ENCODE results near the gene KRTAP12-1.
"Not testable (repeated sequence)": the region's sequence is repeated elsewhere in the genome, so short reads cannot be mapped to it uniquely, and the experiment has no call there.

KRTAP12-1 gene

GRCh38 chr21:44695184-44695583, 13.2 kb upstream of the KRTAP12-1 start:
- CTCF ChIA-PET = no interaction called here
- H3K27ac ChIP-seq = no peak overlapping the region
- POLR2A ChIA-PET (ENCODE audit: low non-redundant PET) = no interaction called here
- TF ChIP-seq, protein P1, sequence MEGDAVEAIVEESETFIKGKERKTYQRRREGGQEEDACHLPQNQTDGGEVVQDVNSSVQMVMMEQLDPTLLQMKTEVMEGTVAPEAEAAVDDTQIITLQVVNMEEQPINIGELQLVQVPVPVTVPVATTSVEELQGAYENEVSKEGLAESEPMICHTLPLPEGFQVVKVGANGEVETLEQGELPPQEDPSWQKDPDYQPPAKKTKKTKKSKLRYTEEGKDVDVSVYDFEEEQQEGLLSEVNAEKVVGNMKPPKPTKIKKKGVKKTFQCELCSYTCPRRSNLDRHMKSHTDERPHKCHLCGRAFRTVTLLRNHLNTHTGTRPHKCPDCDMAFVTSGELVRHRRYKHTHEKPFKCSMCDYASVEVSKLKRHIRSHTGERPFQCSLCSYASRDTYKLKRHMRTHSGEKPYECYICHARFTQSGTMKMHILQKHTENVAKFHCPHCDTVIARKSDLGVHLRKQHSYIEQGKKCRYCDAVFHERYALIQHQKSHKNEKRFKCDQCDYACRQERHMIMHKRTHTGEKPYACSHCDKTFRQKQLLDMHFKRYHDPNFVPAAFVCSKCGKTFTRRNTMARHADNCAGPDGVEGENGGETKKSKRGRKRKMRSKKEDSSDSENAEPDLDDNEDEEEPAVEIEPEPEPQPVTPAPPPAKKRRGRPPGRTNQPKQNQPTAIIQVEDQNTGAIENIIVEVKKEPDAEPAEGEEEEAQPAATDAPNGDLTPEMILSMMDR (conservative IDR thresholded peaks at IDR 0.05; ENCODE audit: low read depth) = no peak
- DNase-seq (ENCODE audit: low spot score) = no peak

- POLR2A ChIA-PET (ENCODE audit: low non-redundant PET) = no interaction called here
- no peak for DNase-seq (ENCODE audit: low spot score)
Measured at GRCh38 chr21:44694776-44695175, 12.8 kb upstream of the KRTAP12-1 start.

GRCh38 chr21:44692798-44693512, 11.0 kb upstream of the KRTAP12-1 start:
- no peak overlapping the region for H3K27ac ChIP-seq
- DNase-seq (ENCODE audit: low spot score) = no peak
- TF ChIP-seq, protein P1 (conservative IDR thresholded peaks at IDR 0.05; ENCODE audit: low read depth) = no peak
- CTCF ChIA-PET = no interaction called here
- POLR2A ChIA-PET (ENCODE audit: low non-redundant PET) = no interaction called here

More at GRCh38 chr21:44694776-44695175, 12.8 kb upstream of the KRTAP12-1 start:
- CTCF ChIA-PET = no interaction called here
- no peak overlapping the region for H3K27ac ChIP-seq
- TF ChIP-seq, protein P1 (conservative IDR thresholded peaks at IDR 0.05; ENCODE audit: low read depth) = no peak

GRCh38 chr21:44691686-44692085, 9.7 kb upstream of the KRTAP12-1 start:
- POLR2A ChIA-PET (ENCODE audit: low non-redundant PET) = no interaction called here
- no peak for DNase-seq (ENCODE audit: low spot score)
- CTCF ChIA-PET = no interaction called here
- no peak overlapping the region for H3K27ac ChIP-seq
- TF ChIP-seq, protein P1 (conservative IDR thresholded peaks at IDR 0.05; ENCODE audit: low read depth) = no peak

DNA sequence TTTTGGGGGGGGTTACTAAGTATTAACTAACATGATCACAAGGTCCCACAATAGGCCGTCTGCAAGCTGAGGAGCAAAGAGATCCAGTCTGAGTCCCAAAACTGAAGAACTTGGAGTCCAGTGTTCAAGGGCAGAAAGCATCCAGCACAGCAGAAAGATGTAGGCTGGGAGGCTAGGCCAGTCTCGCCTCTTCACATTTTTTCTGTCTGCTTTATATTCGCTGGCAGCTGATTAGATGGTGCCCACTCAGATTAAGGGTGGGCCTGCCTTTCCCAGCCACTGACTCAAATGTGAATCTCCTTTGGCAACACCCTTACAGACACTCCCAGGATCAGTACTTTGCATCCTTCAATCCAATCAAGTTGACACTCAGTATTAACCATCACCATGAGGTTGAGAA, 7.8 kb upstream of the KRTAP12-1 start:
- DNase-seq (ENCODE audit: low spot score); POLR2A ChIA-PET (ENCODE audit: low non-redundant PET); H3K27ac ChIP-seq; CTCF ChIA-PET: not testable (repeated sequence)

GRCh38 chr21:44687671-44688070, 5.7 kb upstream of the KRTAP12-1 start:
- DNase-seq (ENCODE audit: low spot score) = no peak
- CTCF ChIA-PET = interaction anchor here (0.7 kb wide), 1 partner anchor 137 kb away, joined by 4 read pairs; no protein-coding TSS in a partner anchor
- POLR2A ChIA-PET (ENCODE audit: low non-redundant PET) = no interaction called here
- TF ChIP-seq, protein P1 (conservative IDR thresholded peaks at IDR 0.05; ENCODE audit: low read depth) = no peak
- no peak overlapping the region for H3K27ac ChIP-seq

GRCh38 chr21:44686843-44687561, 5.0 kb upstream of the KRTAP12-1 start:
- ChIA-PET POLR2A (ENCODE audit: low non-redundant PET) (no interaction called here), CTCF (interaction anchor here (0.7 kb wide), 1 partner anchor 136 kb away, joined by 4 read pairs; no protein-coding TSS in a partner anchor)
- TF ChIP-seq, protein P1 (conservative IDR thresholded peaks at IDR 0.05; ENCODE audit: low read depth) = no peak
- no peak for DNase-seq (ENCODE audit: low spot score)
- H3K27ac ChIP-seq = no peak overlapping the region
